Activated CD4-positive, alpha-beta T cell treated with anti-CD3 and anti-CD28 coated beads, Interleukin-2, amount 10 ng/mL, durations not matched to agents 24 days and 14 days (primary cell): ENCODE data around the gene FOSB. TPM values are rescaled to one million over a fixed set of nuclear protein-coding genes. Genes with fewer than 3 reads are reported as not detected.
"Not testable (repeated sequence)": the region's sequence is repeated elsewhere in the genome, so short reads cannot be mapped to it uniquely, and the experiment has no call there.

ENCODE experiments used
- DNase-seq: peaks from one replicate; pipeline ENCODE4 v3.0.0; 2022
- H3K27ac Mint-ChIP-seq: one replicate; pipeline ENCODE4 v1.8.0; 2022; ENCODE audit warnings: mild to moderate bottlenecking, mixed read lengths
- H3K27me3 Mint-ChIP-seq: one replicate; pipeline ENCODE4 v1.8.0; 2022; ENCODE audit warnings: mixed read lengths
- H3K36me3 Mint-ChIP-seq: one replicate; pipeline ENCODE4 v1.8.0; 2022; ENCODE audit warnings: low read depth, mild to moderate bottlenecking, mixed read lengths
- H3K4me1 Mint-ChIP-seq: one replicate; pipeline ENCODE4 v1.8.0; 2021; ENCODE audit warnings: mixed read lengths
- H3K4me3 Mint-ChIP-seq: one replicate; pipeline ENCODE4 v1.8.0; 2022; ENCODE audit warnings: mild to moderate bottlenecking, moderate library complexity, mixed read lengths
- H3K9me3 Mint-ChIP-seq: one replicate; pipeline ENCODE4 v1.8.0; 2021; ENCODE audit warnings: mixed read lengths
- intact Hi-C: fragments of 100-400 bp; cut with micrococcal nuclease; formaldehyde crosslinking; loops from one replicate; pipeline ENCODE4 v1.15.1; 2023
- total RNA-seq: library from RNA; stranded (reverse); gene quantifications from 2 replicates; pipeline ENCODE4 v1.2.3, GENCODE V29; 2022

Gene FOSB
- total RNA-seq = 11.3 TPM in 2 replicates

- DNase-seq = peak; percentile 98
- no peaks in the 10 kb centered on the region for H3K9me3 Mint-ChIP-seq
- intact Hi-C loops = no loop called here
- H3K27ac Mint-ChIP-seq = peak within 1 kb of the TSS; percentile 94
- H3K4me3 Mint-ChIP-seq = peak within 1 kb of the TSS; percentile 86
- H3K4me1 Mint-ChIP-seq = peaks cover 24% of the 10 kb centered on the region
- peaks cover 35% of the 10 kb centered on the region for H3K27me3 Mint-ChIP-seq
- H3K36me3 Mint-ChIP-seq = peaks cover 15% of the 10 kb centered on the region
These were observed at the start of gene FOSB for GRCh38 chr19:45467456-45468158. TSS of gene FOSB (plus strand) at chr19:45467996. CDS start at chr19:45468587, 591 bp downstream.

- DNase-seq = no peak
- H3K4me3 Mint-ChIP-seq = peak overlapping the region; percentile 56
- H3K36me3 Mint-ChIP-seq = peaks cover 62% of the 10 kb centered on the region
- no peak overlapping the region for H3K27ac Mint-ChIP-seq
- intact Hi-C loops = no loop called here
- H3K27me3 Mint-ChIP-seq = no peaks in the 10 kb centered on the region
- H3K4me1 Mint-ChIP-seq = peaks cover 38% of the 10 kb centered on the region
- no peaks in the 10 kb centered on the region for H3K9me3 Mint-ChIP-seq
These were observed 49.0 kb upstream of the FOSB start for GRCh38 chr19:45418802-45419201.

- peak overlapping the region; percentile 53 for H3K27ac Mint-ChIP-seq
- DNase-seq = peak; percentile 75
- H3K36me3 Mint-ChIP-seq = peaks cover 57% of the 10 kb centered on the region
- H3K4me3 Mint-ChIP-seq = peak overlapping the region; percentile 56
- H3K27me3 Mint-ChIP-seq = no peaks in the 10 kb centered on the region
- no peaks in the 10 kb centered on the region for H3K9me3 Mint-ChIP-seq
- H3K4me1 Mint-ChIP-seq = peaks cover 43% of the 10 kb centered on the region
- intact Hi-C loops = no loop called here
These were observed 48.4 kb upstream of the FOSB start for GRCh38 chr19:45419396-45419795.

- Mint-ChIP-seq H3K36me3 (peaks cover 52% of the 10 kb centered on the region), H3K27me3 (no peaks in the 10 kb centered on the region), H3K4me3 (peak overlapping the region; percentile 56), H3K27ac (no peak overlapping the region), H3K4me1 (peaks cover 46% of the 10 kb centered on the region), H3K9me3 (no peaks in the 10 kb centered on the region)
- no peak for DNase-seq
- intact Hi-C loops = loop anchor here (5.0 kb wide), 1 partner anchor 222 kb away; no protein-coding TSS in a partner anchor
These were observed 47.9 kb upstream of the FOSB start for GRCh38 chr19:45419895-45420294.

GRCh38 chr19:45420356-45420755 lies 47.4 kb upstream of the FOSB start:
- no peaks in the 10 kb centered on the region for H3K27me3 Mint-ChIP-seq
- peak overlapping the region; percentile 9 for H3K27ac Mint-ChIP-seq

GRCh38 chr19:45420871-45421270 lies 46.9 kb upstream of the FOSB start:
- DNase-seq = no peak
- H3K9me3 Mint-ChIP-seq = no peaks in the 10 kb centered on the region
- no peaks in the 10 kb centered on the region for H3K27me3 Mint-ChIP-seq
- peak overlapping the region; percentile 72 for H3K27ac Mint-ChIP-seq
- intact Hi-C loops = loop anchor here (5.0 kb wide), 1 partner anchor 221 kb away; no protein-coding TSS in a partner anchor
- H3K36me3 Mint-ChIP-seq = peaks cover 48% of the 10 kb centered on the region
- peak overlapping the region; percentile 47 for H3K4me3 Mint-ChIP-seq
- H3K4me1 Mint-ChIP-seq = peaks cover 50% of the 10 kb centered on the region

More at GRCh38 chr19:45420356-45420755, 47.4 kb upstream of the FOSB start:
- intact Hi-C loops = loop anchor here (5.0 kb wide), 1 partner anchor 222 kb away; no protein-coding TSS in a partner anchor
- H3K9me3 Mint-ChIP-seq = no peaks in the 10 kb centered on the region
- no peak for DNase-seq
- H3K4me3 Mint-ChIP-seq = peak overlapping the region; percentile 18
- peaks cover 46% of the 10 kb centered on the region for H3K4me1 Mint-ChIP-seq
- peaks cover 52% of the 10 kb centered on the region for H3K36me3 Mint-ChIP-seq

- H3K9me3 Mint-ChIP-seq = no peaks in the 10 kb centered on the region
- peak overlapping the region; percentile 45 for H3K4me3 Mint-ChIP-seq
- intact Hi-C loops = loop anchor here (5.0 kb wide), 1 partner anchor 220 kb away; no protein-coding TSS in a partner anchor
- DNase-seq = no peak
- H3K27ac Mint-ChIP-seq = peak overlapping the region; percentile 59
- H3K36me3 Mint-ChIP-seq = peaks cover 39% of the 10 kb centered on the region
- no peaks in the 10 kb centered on the region for H3K27me3 Mint-ChIP-seq
- peaks cover 52% of the 10 kb centered on the region for H3K4me1 Mint-ChIP-seq
These were observed 45.8 kb upstream of the FOSB start for GRCh38 chr19:45421947-45422498.

- Mint-ChIP-seq H3K36me3 (peaks cover 30% of the 10 kb centered on the region), H3K4me3 (peak overlapping the region; percentile 100), H3K9me3 (no peaks in the 10 kb centered on the region), H3K4me1 (peaks cover 53% of the 10 kb centered on the region), H3K27me3 (peaks cover 4% of the 10 kb centered on the region), H3K27ac (peak overlapping the region; percentile 98)
- intact Hi-C loops = loop anchor here (1.0 to 5.0 kb wide), 2 partner anchors 18 to 219 kb away; partner anchors contain the start of gene PPP1R13L
- DNase-seq = no peak
These were observed 44.7 kb upstream of the FOSB start for GRCh38 chr19:45423033-45423588.

GRCh38 chr19:45423589-45424190 lies 44.1 kb upstream of the FOSB start, which contains the start of gene ERCC1:
TSS of gene ERCC1 (minus strand) at chr19:45423917. CDS start at chr19:45423374, 543 bp downstream.
- H3K27ac Mint-ChIP-seq = peak within 1 kb of the TSS; percentile 98
- intact Hi-C loops = loop anchor here (1.0 to 5.0 kb wide), 2 partner anchors 18 to 219 kb away; partner anchors contain the start of gene PPP1R13L
- peak within 1 kb of the TSS; percentile 100 for H3K4me3 Mint-ChIP-seq
- peaks cover 7% of the 10 kb centered on the region for H3K27me3 Mint-ChIP-seq
- H3K9me3 Mint-ChIP-seq = no peaks in the 10 kb centered on the region
- peaks cover 26% of the 10 kb centered on the region for H3K36me3 Mint-ChIP-seq
- H3K4me1 Mint-ChIP-seq = peaks cover 55% of the 10 kb centered on the region
- peak; percentile 96 for DNase-seq

- Mint-ChIP-seq H3K27me3 (peaks cover 12% of the 10 kb centered on the region), H3K4me3 (peak overlapping the region; percentile 100), H3K4me1 (peaks cover 50% of the 10 kb centered on the region), H3K27ac (peak overlapping the region; percentile 98), H3K9me3 (no peaks in the 10 kb centered on the region), H3K36me3 (peaks cover 23% of the 10 kb centered on the region)
- intact Hi-C loops = loop anchor here (5.0 kb wide), 1 partner anchor 218 kb away; no protein-coding TSS in a partner anchor
- DNase-seq = peak; percentile 77
These were observed 43.4 kb upstream of the FOSB start for GRCh38 chr19:45424191-45425058.

GRCh38 chr19:45428384-45429231 lies 39.2 kb upstream of the FOSB start:
- peaks cover 22% of the 10 kb centered on the region for H3K4me1 Mint-ChIP-seq
- H3K4me3 Mint-ChIP-seq = peak overlapping the region; percentile 81
- H3K9me3 Mint-ChIP-seq = no peaks in the 10 kb centered on the region
- H3K27ac Mint-ChIP-seq = no peak overlapping the region
- H3K27me3 Mint-ChIP-seq = peaks cover 19% of the 10 kb centered on the region
- peak; percentile 69 for DNase-seq
- H3K36me3 Mint-ChIP-seq = peaks cover 1% of the 10 kb centered on the region
- intact Hi-C loops = no loop called here

- H3K9me3 Mint-ChIP-seq, intact Hi-C loops, H3K4me3 Mint-ChIP-seq, H3K36me3 Mint-ChIP-seq, H3K27ac Mint-ChIP-seq, DNase-seq: not testable (repeated sequence)
- peaks cover 13% of the 10 kb centered on the region for H3K4me1 Mint-ChIP-seq
- H3K27me3 Mint-ChIP-seq = peaks cover 19% of the 10 kb centered on the region
These were observed 37.9 kb upstream of the FOSB start for GRCh38 chr19:45429896-45430295.
